Ovary (tissue), 9 donors: ENCODE measurements around the gene GPC6. TPM values are rescaled to one million over a fixed set of nuclear protein-coding genes. Genes with fewer than 3 reads are reported as not detected.

Experiments
- DNase-seq, 5 donors: peaks; one replicate each; pipeline ENCODE4 v3.0.0-alpha.2; 2019 to 2020
- H3K27ac ChIP-seq, 2 donors: fragments of 200-600 bp; one replicate each; pipeline versions ENCODE4 v1.5.1 to v1.8.0; 2019 to 2022
- H3K27me3 ChIP-seq: fragments of 200-600 bp; one replicate; pipeline ENCODE4 v1.8.0; 2022
- H3K36me3 ChIP-seq: fragments of 200-600 bp; sonication (generic); one replicate; pipeline ENCODE4 v1.5.1; 2019
- H3K4me1 ChIP-seq: one replicate; pipeline ENCODE4 v1.8.1; 2013; ENCODE audit warnings: mild to moderate bottlenecking, moderate library complexity; ENCODE audit not compliant: insufficient read depth
- H3K4me3 ChIP-seq: fragments of 200-600 bp; sonication (generic); one replicate; pipeline ENCODE4 v1.5.1; 2017
- H3K9me3 ChIP-seq, 2 donors: fragments of 200-600 bp in 1 of 2; sonication (generic) in 1 of 2; one replicate each; pipeline versions ENCODE4 v1.5.1 to v1.8.1; 2013 to 2019; ENCODE audit warnings: mild to moderate bottlenecking in 1 of 2, moderate library complexity in 1 of 2
- CTCF ChIP-seq, 3 donors: fragments of 450-650 bp in 2 of 3; fragments of 200-600 bp in 1 of 3; IDR thresholded peaks; one replicate each; pipeline versions ENCODE4 v1.5.1 to v1.8.0; 2016 to 2022; ENCODE audit warnings: antibody characterized with exemption in 3 of 3, mild to moderate bottlenecking in 1 of 3
- EP300 ChIP-seq: sonication (generic); formaldehyde crosslinking; IDR thresholded peaks from one replicate; pipeline ENCODE4 v1.6.1; 2017; ENCODE audit warnings: antibody characterized with exemption
- POLR2A ChIP-seq: fragments of 450-650 bp; IDR thresholded peaks from one replicate; pipeline ENCODE4 v1.6.1; 2017; ENCODE audit warnings: antibody characterized with exemption, mild to moderate bottlenecking, moderate library complexity
- WGBS, 3 donors: extraction: QIAGEN DNeasy Blood & Tissue Kit in 1 of 3; methylation state at CpG; one replicate each; pipeline versions ENCODE4 v1.1.5 to v1.1.7; 2013 to 2017; 5-methylcytosine and 5-hydroxymethylcytosine counted together
- intact Hi-C, 4 donors: fragments of 100-400 bp; cut with DNase I; formaldehyde crosslinking; loops; one replicate each; pipeline versions ENCODE4 v1.11.0 to v1.15.1; 2022 to 2023
- polyA plus RNA-seq, 2 donors: library from polyadenylated mRNA; stranded (reverse); fragments of 200-250 nt in 1 of 2; fragments of 350-450 nt in 1 of 2; fragmentation: Illumina TruSeq in 1 of 2; extraction: RNeasy Lipid Tissue Mini Kit (QIAGEN cat#74804) in 1 of 2; gene quantifications; one replicate each; pipeline ENCODE4 v1.2.3, GENCODE V29; 2013 to 2014
- total RNA-seq, 7 donors: library from RNA; depleted of rRNA in 2 of 7; stranded (reverse); fragments of >200 nt in 2 of 7; fragmentation: NEBNext Ultra II Directional in 3 of 7; extraction: Animal tissue kit (Norgen Biotek cat#: 25700) in 3 of 7; gene quantifications; one replicate each; pipeline versions ENCODE4 v1.1.0 to v1.2.4, GENCODE V29; 2016 to 2023
- donor health status: DM: no; HTN: no; CAD: no; lungs with moderate emphysema.
- donor health status: DM: no; HTN: no; CAD: no.
- donor health status: Bipolar disorder and iron deficiency.
- donor health status: DM: yes; HTN: yes; CAD: no.
- donor health status: DM: no; HTN: no; CAD: no.
- donor health status: DM: yes; HTN: yes; CAD: no.

The GPC6 gene
- total and polyA plus RNA-seq, 9 donors, result 4.3 to 22.3 (median 17.9) TPM

GRCh38 chr13:94390881-94391280 lies 1164.3 kb downstream of the GPC6 start:
- no peaks in the 10 kb centered on the region for H3K27me3 ChIP-seq
- no peaks in the 10 kb centered on the region for H3K4me1 ChIP-seq
- no peaks in the 10 kb centered on the region for H3K9me3 ChIP-seq
- WGBS, 3 donors, result 23 to 34% (median 25%) methylated on average over 2 of the region's 2 CpGs
- intact Hi-C loops, result no loop called here
- no peak overlapping the region for H3K27ac ChIP-seq
- no peaks in the 10 kb centered on the region for H3K36me3 ChIP-seq
- TF ChIP-seq EP300 (no peak), POLR2A (no peak), CTCF (IDR thresholded peaks at IDR 0.05) (no peak)
- no peak overlapping the region for H3K4me3 ChIP-seq
- no peak for DNase-seq

GRCh38 chr13:94394723-94395122 lies 1168.1 kb downstream of the GPC6 start:
- Histone ChIP-seq H3K27ac (no peak overlapping the region), H3K9me3 (no peaks in the 10 kb centered on the region), H3K4me1 (no peaks in the 10 kb centered on the region), H3K27me3 (no peaks in the 10 kb centered on the region), H3K36me3 (no peaks in the 10 kb centered on the region), H3K4me3 (no peak overlapping the region)
- 86 to 91% (median 90%) methylated on average over 4 of the region's 4 CpGs for WGBS, 3 donors
- intact Hi-C loops, result no loop called here
- no peak for DNase-seq
- TF ChIP-seq CTCF (IDR thresholded peaks at IDR 0.05) (no peak), POLR2A (no peak), EP300 (no peak)

GRCh38 chr13:94395860-94396259 lies 1169.3 kb downstream of the GPC6 start:
- no peaks in the 10 kb centered on the region for H3K27me3 ChIP-seq
- TF ChIP-seq EP300 (no peak), CTCF (IDR thresholded peaks at IDR 0.05) (no peak), POLR2A (no peak)
- 82 to 87% (median 85%) methylated on average over 5 of the region's 5 CpGs for WGBS, 3 donors
- no peaks in the 10 kb centered on the region for H3K4me1 ChIP-seq
- intact Hi-C loops, result no loop called here
- H3K27ac ChIP-seq, result no peak overlapping the region
- no peaks in the 10 kb centered on the region for H3K9me3 ChIP-seq
- no peak overlapping the region for H3K4me3 ChIP-seq
- H3K36me3 ChIP-seq, result no peaks in the 10 kb centered on the region
- DNase-seq, result no peak

GRCh38 chr13:94399812-94400211 lies 1173.2 kb downstream of the GPC6 start:
- intact Hi-C loops, result no loop called here
- Histone ChIP-seq H3K9me3 (no peaks in the 10 kb centered on the region), H3K27ac (no peak overlapping the region), H3K4me1 (no peaks in the 10 kb centered on the region), H3K27me3 (no peaks in the 10 kb centered on the region), H3K4me3 (no peak overlapping the region), H3K36me3 (no peaks in the 10 kb centered on the region)
- TF ChIP-seq EP300, result no peak
- TF ChIP-seq CTCF (IDR thresholded peaks at IDR 0.05), result no peak
- no peak for TF ChIP-seq POLR2A
- DNase-seq, result no peak

GRCh38 chr13:94400874-94401273 lies 1174.3 kb downstream of the GPC6 start:
- no peaks in the 10 kb centered on the region for H3K27me3 ChIP-seq
- H3K27ac ChIP-seq, result no peak overlapping the region
- intact Hi-C loops, result no loop called here
- H3K4me3 ChIP-seq, result no peak overlapping the region
- H3K36me3 ChIP-seq, result no peaks in the 10 kb centered on the region
- 87 to 89% (median 87%) methylated on average over 4 of the region's 4 CpGs for WGBS, 3 donors
- DNase-seq, result no peak
- H3K4me1 ChIP-seq, result no peaks in the 10 kb centered on the region
- TF ChIP-seq CTCF (IDR thresholded peaks at IDR 0.05) (no peak), EP300 (no peak), POLR2A (no peak)
- H3K9me3 ChIP-seq, result no peaks in the 10 kb centered on the region
